NCI-H1436 (cell line): ENCODE measurements around the gene CNTD1.
"Not testable (repeated sequence)": the region's sequence is repeated elsewhere in the genome, so short reads cannot be mapped to it uniquely, and the experiment has no call there.

Experiments
- DNase-seq: peaks from one replicate; lab custom pipeline; 2025; lab: John Stamatoyannopoulos, UW

Gene CNTD1

DNA sequence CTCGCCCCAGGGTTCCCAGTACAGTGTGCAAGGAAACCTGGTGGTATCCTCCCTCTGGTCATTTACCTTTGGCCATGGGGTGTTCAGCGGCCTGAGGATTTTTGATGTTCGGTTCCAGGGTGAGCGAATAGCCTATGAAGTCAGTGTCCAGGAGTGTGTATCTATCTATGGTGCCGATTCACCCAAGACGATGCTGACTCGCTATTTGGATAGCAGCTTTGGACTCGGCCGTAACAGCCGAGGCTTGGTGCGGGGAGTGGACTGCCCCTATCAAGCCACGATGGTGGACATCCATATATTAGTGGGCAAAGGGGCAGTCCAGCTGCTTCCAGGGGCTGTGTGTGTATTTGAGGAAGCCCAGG lies 46.9 kb downstream of the CNTD1 start:
- DNase-seq, result no peak

DNA sequence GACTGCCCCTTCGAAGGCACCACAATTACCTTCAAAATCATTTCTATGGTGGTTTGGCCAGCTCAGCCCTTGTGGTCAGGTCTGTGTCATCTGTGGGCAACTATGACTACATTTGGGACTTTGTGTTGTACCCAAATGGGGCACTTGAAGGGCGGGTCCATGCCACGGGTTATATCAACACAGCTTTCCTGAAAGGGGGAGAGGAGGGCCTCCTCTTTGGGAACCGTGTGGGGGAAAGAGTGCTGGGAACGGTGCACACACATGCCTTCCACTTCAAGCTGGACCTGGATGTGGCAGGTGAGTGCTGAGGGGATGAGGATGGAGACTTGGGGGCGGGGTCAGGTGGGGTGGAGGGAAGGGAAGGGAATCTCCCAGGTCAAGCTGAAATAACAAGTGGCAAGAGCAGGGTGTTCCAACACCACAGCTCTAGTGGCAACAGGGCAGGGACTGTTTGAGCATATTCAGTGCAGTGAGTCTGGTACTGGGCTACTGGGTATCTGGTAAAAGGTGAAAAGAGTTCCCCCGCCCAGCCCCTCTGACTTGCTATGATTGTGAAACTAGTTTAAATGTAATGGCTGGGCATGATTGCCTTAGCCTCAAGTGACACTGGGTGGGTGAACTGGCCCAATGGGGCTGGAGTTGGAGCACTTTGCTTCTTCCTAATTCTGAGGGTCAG lies 47.4 kb downstream of the CNTD1 start:
- DNase-seq, result no peak

DNA sequence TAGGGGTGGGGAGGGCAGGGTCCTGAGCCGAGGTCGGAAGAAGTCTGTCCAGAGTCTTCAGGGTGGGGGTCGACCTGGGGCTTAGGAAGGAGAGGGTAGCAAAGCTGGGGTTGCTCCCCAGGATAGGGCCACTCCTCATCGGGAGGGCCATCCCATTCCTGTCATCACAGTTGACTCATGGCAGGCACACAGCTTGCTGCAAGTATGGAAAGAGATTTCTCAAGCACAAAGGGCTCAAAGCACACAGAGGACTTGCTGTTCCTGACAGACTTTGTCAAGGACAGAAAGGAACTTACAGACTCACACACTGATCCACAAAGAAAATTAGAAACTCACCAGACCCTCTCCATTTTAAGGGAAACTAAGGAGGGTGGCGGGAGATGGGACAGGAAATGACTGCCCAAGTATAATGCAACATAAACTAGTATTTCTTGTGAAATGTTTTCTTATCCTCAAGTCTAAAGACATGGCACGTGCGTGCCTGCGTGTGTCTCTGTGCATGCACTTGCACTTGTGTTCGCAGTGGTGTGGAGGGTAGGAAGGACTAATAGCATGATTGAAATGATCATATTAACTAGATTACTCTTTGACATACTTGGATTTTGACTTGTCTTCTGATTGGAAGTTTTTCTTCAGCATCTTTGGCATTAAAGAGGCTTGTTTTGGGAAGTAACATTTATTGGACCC lies 48.1 kb downstream of the CNTD1 start:
- DNase-seq, result no peak

DNA sequence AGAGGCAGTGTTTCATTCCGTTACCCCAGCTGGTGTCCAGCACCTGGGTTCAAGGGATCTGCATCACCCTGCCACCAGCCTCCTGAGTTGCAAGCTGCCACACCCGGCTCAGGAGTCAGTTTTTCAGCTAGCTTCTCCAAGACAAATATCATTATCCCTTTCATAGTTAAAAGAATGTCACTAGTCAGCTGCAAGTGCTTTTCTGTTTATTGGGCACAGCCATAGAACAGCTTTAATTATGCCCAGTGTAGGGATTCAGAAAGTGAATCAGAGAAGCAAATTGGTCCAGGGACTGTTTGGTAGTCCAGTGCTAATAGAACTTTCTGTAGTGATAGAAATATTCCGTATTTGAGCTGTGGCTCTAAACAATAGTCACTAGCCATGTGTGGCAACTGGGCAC lies 49.4 kb downstream of the CNTD1 start:
- no peak for DNase-seq

DNA sequence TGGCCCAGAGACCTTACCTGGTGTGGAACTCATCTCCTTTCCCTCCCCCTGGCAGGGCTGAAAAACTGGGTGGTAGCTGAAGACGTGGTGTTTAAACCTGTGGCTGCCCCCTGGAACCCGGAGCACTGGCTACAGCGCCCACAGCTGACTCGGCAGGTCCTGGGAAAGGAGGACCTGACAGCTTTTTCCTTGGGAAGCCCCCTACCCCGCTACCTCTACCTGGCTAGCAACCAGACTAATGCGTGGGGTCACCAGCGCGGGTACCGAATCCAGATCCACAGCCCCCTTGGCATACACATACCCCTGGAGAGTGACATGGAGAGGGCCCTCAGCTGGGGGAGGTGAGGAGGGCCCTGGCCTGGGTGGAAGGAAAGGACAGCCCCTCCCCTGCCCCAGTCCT lies 50.4 kb downstream of the CNTD1 start:
- no peak for DNase-seq

DNA sequence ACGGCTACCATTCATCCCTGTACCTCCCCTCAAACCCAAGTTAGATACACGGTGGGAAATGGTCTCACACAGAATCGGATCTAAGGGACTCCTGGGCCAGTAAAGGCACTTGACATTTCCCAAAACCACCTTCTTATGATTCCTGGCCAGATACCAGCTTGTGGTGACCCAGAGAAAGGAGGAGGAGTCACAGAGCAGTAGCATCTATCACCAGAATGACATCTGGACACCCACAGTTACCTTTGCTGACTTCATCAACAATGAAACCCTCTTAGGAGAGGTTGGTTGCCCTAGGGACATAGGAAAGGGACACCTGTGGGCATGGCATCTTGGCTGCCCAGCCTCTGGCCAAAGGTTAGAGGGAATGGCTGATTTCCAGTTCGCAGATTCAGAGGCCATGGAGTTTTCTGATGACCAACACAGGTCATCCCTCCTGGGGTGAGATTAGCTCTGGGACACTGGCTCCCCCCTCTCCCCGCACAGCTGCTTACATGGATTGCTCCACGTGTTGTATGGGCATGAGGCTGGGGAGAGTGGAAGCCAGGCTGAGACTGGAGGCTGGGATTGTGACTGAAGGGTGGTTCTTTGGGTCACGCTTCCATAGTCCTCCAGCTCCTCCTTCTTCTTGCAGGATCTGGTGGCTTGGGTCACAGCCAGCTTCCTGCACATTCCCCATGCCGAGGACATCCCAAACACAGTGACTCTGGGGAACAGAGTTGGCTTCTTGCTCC lies 51.0 kb downstream of the CNTD1 start:
- DNase-seq, result no peak

DNA sequence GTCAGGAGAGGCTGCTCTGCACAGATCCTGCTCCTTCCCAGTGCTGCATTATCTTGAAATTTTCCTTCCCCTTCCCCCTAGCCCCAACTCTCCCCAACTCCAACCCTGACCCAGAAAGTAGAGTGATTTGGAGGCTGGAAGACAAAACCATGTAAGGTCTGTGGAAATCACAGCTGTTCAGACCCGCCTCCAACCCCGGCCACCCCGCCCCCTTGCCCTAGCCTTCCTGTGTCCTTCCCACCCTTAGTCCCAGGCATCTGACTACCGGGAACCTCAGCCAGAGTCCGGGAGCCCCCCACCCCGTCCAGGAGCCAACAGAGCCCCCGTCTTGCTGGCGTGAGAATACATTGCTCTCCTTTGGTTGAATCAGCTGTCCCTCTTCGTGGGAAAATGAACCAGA lies 52.3 kb downstream of the CNTD1 start, which contains the start of gene AOC3:
Gene AOC3, plus strand, starts transcription at position 246 of the 400 bp plus-strand sequence. Its CDS starts 145 bp downstream, at position 391.
- DNase-seq, result no peak

DNA sequence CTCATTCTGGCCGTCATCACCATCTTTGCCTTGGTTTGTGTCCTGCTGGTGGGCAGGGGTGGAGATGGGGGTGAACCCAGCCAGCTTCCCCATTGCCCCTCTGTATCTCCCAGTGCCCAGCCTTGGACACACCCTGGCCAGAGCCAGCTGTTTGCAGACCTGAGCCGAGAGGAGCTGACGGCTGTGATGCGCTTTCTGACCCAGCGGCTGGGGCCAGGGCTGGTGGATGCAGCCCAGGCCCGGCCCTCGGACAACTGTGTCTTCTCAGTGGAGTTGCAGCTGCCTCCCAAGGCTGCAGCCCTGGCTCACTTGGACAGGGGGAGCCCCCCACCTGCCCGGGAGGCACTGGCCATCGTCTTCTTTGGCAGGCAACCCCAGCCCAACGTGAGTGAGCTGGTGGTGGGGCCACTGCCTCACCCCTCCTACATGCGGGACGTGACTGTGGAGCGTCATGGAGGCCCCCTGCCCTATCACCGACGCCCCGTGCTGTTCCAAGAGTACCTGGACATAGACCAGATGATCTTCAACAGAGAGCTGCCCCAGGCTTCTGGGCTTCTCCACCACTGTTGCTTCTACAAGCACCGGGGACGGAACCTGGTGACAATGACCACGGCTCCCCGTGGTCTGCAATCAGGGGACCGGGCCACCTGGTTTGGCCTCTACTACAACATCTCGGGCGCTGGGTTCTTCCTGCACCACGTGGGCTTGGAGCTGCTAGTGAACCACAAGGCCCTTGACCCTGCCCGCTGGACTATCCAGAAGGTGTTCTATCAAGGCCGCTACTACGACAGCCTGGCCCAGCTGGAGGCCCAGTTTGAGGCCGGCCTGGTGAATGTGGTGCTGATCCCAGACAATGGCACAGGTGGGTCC lies 52.9 kb downstream of the CNTD1 start:
- DNase-seq, result not testable (repeated sequence)

DNA sequence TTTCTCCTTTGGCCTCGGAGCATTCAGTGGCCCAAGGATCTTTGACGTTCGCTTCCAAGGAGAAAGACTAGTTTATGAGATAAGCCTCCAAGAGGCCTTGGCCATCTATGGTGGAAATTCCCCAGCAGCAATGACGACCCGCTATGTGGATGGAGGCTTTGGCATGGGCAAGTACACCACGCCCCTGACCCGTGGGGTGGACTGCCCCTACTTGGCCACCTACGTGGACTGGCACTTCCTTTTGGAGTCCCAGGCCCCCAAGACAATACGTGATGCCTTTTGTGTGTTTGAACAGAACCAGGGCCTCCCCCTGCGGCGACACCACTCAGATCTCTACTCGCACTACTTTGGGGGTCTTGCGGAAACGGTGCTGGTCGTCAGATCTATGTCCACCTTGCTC lies 53.7 kb downstream of the CNTD1 start:
- DNase-seq, result no peak

DNA sequence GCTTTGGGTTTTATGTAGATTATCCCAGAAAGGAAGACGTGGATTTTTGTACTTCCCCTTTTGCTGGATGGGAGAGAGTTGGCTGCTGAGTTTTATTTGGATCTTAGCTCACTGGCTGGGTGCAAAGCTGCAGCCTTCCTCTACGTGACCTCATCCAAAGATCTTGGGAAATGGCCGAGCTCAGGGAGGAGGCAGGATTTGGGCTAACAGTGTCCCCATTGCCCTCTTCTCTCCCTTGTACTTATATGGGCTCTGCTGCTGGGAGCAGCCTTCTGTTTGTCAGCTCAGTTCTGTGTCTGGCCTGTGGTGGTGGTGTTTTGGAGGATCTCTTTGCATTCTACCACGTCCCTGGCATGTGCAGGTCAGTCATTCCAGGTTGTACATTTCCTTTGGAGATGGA lies 54.3 kb downstream of the CNTD1 start:
- no peak for DNase-seq

DNA sequence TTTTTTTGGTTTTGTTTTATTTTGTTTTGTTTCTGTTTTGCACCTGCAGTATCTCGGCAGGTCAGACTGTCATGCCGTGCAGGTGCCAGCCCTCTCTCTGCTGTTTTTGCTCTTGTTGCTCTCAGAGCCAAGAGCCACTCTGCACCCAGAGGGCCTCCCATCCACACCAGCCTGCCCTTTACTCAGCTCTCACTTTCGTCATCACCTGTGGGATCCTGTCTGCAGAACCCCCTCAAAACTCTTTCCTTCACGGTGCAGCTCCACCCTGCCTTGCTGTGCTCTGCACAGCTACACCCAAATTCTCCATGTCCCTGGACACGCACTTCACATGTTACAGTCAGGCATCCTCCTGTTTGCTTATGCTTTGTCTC lies 54.9 kb downstream of the CNTD1 start:
- DNase-seq, result no peak

DNA sequence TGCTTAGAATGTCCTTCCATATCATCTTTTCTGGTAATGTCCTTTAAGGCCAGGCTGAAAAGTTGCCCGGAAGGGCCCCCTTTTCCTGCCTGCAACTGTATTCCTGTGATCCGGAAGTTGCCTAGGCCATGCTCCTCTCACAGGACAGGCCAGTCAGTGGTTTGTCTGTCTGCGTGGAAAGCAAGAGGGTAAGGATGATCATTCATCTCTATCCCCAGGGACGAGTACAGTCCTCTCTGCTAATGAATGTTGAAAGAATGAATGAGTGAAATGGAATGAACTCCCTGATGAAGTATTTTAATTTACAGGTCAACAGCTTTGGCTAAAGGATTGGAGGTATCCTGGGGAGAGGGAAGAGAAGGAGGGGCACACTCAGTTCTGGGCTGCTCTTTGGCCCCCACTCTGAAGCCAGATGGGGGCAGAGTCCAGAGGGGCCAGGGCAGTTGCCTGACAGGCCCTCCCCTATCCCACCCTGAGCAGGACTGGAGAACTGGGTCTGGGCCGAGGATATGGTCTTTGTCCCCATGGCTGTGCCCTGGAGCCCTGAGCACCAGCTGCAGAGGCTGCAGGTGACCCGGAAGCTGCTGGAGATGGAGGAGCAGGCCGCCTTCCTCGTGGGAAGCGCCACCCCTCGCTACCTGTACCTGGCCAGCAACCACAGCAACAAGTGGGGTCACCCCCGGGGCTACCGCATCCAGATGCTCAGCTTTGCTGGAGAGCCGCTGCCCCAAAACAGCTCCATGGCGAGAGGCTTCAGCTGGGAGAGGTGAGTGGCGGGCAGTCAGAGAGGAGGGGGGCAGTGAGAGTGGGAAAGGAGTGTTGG lies 55.5 kb downstream of the CNTD1 start:
- no peak for DNase-seq

DNA sequence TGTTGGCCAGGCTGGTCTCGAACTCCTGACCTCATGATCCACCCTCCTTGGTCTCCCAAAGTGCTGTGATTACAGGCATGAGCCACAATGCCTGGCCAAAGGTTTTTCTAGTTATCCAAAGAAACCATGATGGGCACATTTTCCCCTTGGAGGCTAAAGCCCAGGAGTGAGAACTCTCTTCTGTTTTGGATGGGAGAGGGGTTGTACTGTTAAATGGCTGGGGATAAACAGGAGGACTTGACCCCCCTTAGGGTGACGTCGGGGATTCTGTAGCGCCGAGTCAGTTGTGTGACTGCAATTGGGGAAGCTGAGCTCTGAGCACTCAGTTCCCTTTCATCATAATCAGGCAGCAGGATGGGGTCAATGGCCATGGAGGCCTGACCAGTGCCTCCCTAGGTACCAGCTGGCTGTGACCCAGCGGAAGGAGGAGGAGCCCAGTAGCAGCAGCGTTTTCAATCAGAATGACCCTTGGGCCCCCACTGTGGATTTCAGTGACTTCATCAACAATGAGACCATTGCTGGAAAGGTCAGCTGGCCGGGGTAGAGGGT lies 56.5 kb downstream of the CNTD1 start:
- DNase-seq, result no peak

DNA sequence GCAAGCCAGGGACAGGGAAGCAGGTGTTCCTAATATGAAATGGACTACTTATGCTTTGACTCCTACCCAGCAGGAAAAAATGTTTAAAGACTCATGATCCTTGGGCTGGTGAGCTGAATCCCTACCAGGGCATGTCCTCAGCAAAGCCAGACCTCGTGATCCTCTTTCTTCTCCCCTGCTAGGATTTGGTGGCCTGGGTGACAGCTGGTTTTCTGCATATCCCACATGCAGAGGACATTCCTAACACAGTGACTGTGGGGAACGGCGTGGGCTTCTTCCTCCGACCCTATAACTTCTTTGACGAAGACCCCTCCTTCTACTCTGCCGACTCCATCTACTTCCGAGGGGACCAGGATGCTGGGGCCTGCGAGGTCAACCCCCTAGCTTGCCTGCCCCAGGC lies 57.4 kb downstream of the CNTD1 start:
- DNase-seq, result not testable (repeated sequence)

DNA sequence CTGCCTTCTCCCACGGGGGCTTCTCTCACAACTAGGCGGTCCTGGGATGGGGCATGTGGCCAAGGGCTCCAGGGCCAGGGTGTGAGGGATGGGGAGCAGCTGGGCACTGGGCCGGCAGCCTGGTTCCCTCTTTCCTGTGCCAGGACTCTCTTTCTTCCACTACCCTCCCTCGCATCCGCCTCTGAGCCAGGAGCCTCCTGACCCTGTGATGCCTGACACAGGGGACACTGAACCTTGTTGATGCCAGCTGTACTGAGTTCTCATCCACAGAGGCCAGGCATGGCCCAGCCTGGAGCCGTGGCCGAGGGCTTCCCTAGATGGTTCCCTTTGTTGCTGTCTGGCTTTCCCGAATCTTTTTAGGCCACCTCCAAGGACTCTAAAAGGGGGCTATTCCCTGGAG lies 57.9 kb downstream of the CNTD1 start:
- not testable (repeated sequence) for DNase-seq

DNA sequence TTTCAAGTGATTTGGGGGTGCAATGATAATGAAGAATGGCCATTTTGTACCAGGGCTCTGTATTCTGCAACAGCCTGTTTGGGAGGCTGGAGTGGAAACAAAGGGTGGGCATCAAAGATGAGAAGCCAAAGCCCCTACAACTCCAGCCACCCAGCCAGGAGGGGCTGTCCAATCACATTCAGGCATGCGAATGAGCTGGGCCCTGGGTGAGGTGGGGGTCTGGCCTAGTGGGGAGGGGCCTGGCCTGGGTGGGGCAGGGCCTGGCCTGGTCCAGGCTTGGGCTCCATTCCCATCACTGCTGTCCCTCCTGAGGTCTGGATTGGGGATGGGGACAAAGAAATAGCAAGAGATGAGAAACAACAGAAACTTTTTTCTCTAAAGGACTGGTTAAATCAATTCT lies 58.7 kb downstream of the CNTD1 start:
- DNase-seq, result no peak
